NB4 (cell line): ENCODE measurements around the gene CORO2A.
"Not testable (repeated sequence)": the region's sequence is repeated elsewhere in the genome, so short reads cannot be mapped to it uniquely, and the experiment has no call there.

Experiments used
- DNase-seq: peaks from one replicate; pipeline ENCODE4 v3.0.0; 2010; ENCODE audit warnings: low read depth
- H3K4me3 ChIP-seq: one replicate; pipeline ENCODE4 v1.5.1; 2011; ENCODE audit warnings: mild to moderate bottlenecking, low read depth, low read length, moderate library complexity
- CTCF ChIP-seq: IDR thresholded peaks from one replicate; pipeline ENCODE4 v1.5.1; 2012; ENCODE audit warnings: low read depth, low read length
- MAX ChIP-seq: IDR thresholded peaks from 2 replicates; pipeline ENCODE4 v1.6.1; 2011; ENCODE audit warnings: low read depth, low read length
- MYC ChIP-seq: IDR thresholded peaks from 2 replicates; pipeline ENCODE4 v1.6.1; 2011; ENCODE audit warnings: low read depth, low read length
- POLR2A ChIP-seq: IDR thresholded peaks from 2 replicates; pipeline ENCODE4 v1.6.1; 2011; ENCODE audit warnings: mild to moderate bottlenecking; ENCODE audit not compliant: insufficient read length; ENCODE audit errors: extremely low read depth

Gene CORO2A

GRCh38 chr9:98134702-98135557, 57.5 kb downstream of the CORO2A start:
- no peak for DNase-seq
- H3K4me3 ChIP-seq = no peak overlapping the region
- no peak for TF ChIP-seq MYC
- no peak for TF ChIP-seq POLR2A
- TF ChIP-seq CTCF = no peak
- TF ChIP-seq MAX = no peak

- no peak for TF ChIP-seq POLR2A
- no peak for TF ChIP-seq MYC
- TF ChIP-seq MAX = no peak
- no peak for TF ChIP-seq CTCF
- DNase-seq = no peak
- no peak overlapping the region for H3K4me3 ChIP-seq
Observed at GRCh38 chr9:98132806-98133631, 59.4 kb downstream of the CORO2A start.

GRCh38 chr9:98132158-98132557, 60.3 kb downstream of the CORO2A start:
- H3K4me3 ChIP-seq = no peak overlapping the region
- no peak for DNase-seq
- TF ChIP-seq MAX (no peak), POLR2A (no peak), CTCF (no peak)

GRCh38 chr9:98130576-98131228, 61.7 kb downstream of the CORO2A start:
- H3K4me3 ChIP-seq = no peak overlapping the region
- no peak for TF ChIP-seq CTCF
- no peak for TF ChIP-seq POLR2A
- no peak for DNase-seq

- not testable (repeated sequence) for DNase-seq, H3K4me3 ChIP-seq
Observed at GRCh38 chr9:98130060-98130459, 62.4 kb downstream of the CORO2A start.

- DNase-seq = peak; percentile 94
Observed at GRCh38 chr9:98129451-98129881, 63.0 kb downstream of the CORO2A start.

More at GRCh38 chr9:98129451-98129881, 63.0 kb downstream of the CORO2A start:
- no peak overlapping the region for H3K4me3 ChIP-seq
- TF ChIP-seq POLR2A (no peak), CTCF (no peak), MAX (0 out of 2 replicates have a peak, but pooled peaks have one; percentile 17), MYC (no peak)
